Breast epithelium (tissue), 3 donors: ENCODE measurements around the gene TMCC1.

Experiments used
- POLR2A ChIP-seq: fragments of 450-650 bp; IDR thresholded peaks from one replicate; pipeline ENCODE4 v1.6.1; 2016; ENCODE audit warnings: antibody characterized with exemption, mild to moderate bottlenecking, moderate library complexity
- TF ChIP-seq, protein P1 (sequence below), 3 donors: fragments of 450-650 bp; IDR thresholded peaks; one replicate each; pipeline ENCODE4 v1.5.1; 2016 to 2017; ENCODE audit warnings: antibody characterized with exemption in 3 of 3, mild to moderate bottlenecking in 3 of 3, moderate library complexity in 3 of 3

DNA sequence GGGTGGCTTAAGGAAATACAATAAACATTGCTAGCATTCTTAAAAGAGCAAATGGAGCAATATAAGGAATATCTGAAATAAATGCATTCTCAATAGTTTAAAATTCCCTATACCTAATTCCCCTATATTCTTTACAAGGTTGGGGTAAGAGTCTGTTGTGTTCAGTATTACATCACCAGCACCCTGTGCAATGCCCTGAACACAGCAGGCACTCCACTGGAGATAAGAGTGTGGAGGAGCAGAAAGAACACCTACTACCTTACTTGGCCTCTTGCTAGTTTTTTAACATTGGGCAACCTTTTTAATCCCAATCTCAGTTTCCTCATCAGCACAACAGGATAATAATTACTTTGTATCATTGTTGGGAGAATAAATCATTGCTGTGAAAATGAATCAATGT lies 146.9 kb downstream of the TMCC1 start:
- TF ChIP-seq, protein P1, sequence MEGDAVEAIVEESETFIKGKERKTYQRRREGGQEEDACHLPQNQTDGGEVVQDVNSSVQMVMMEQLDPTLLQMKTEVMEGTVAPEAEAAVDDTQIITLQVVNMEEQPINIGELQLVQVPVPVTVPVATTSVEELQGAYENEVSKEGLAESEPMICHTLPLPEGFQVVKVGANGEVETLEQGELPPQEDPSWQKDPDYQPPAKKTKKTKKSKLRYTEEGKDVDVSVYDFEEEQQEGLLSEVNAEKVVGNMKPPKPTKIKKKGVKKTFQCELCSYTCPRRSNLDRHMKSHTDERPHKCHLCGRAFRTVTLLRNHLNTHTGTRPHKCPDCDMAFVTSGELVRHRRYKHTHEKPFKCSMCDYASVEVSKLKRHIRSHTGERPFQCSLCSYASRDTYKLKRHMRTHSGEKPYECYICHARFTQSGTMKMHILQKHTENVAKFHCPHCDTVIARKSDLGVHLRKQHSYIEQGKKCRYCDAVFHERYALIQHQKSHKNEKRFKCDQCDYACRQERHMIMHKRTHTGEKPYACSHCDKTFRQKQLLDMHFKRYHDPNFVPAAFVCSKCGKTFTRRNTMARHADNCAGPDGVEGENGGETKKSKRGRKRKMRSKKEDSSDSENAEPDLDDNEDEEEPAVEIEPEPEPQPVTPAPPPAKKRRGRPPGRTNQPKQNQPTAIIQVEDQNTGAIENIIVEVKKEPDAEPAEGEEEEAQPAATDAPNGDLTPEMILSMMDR (IDR thresholded peaks at IDR 0.05), result no peak
- no peak for TF ChIP-seq POLR2A
